Fibroblast of the aortic adventitia (primary cell): ENCODE measurements around the gene NME7. TPM values are rescaled to one million over a fixed set of nuclear protein-coding genes. Genes with fewer than 3 reads are reported as not detected.
"Not testable (repeated sequence)": the region's sequence is repeated elsewhere in the genome, so short reads cannot be mapped to it uniquely, and the experiment has no call there.

Experiments used
- DNase-seq: peaks from one replicate; pipeline ENCODE4 v3.0.0-alpha.2; 2010; ENCODE audit warnings: low read depth
- H3K4me3 ChIP-seq: 2 replicates; pipeline ENCODE4 v1.5.1; 2011; ENCODE audit warnings: low read depth, mild to moderate bottlenecking, control low read depth, low read length, moderate library complexity
- CTCF ChIP-seq: IDR thresholded peaks from 2 replicates; pipeline ENCODE4 v1.5.1; 2011; ENCODE audit warnings: mild to moderate bottlenecking, low read length, control low read depth, inconsistent platforms; ENCODE audit not compliant: insufficient read depth
- total RNA-seq: library from RNA; depleted of rRNA; stranded (reverse); fragments of >200 nt; gene quantifications from 2 replicates; pipeline ENCODE4 v1.2.3, GENCODE V29; 2012; ENCODE audit warnings: low replicate concordance

NME7 gene
- total RNA-seq = 36.0 and 61.6 TPM in 2 replicates

GRCh38 chr1:169367686-169368405, at the start of gene NME7, which contains the start of gene BLZF1:
Gene NME7, minus strand, starts transcription at chr1:169367797. Its CDS starts 87 bp downstream, at chr1:169367710.
Gene BLZF1, plus strand, starts transcription at chr1:169368195. Its CDS starts 1,328 bp downstream, at chr1:169369523.
- TF ChIP-seq CTCF = no peak
- H3K4me3 ChIP-seq = peak within 1 kb of the TSS; percentile 86

GRCh38 chr1:169414952-169415351, 47.4 kb upstream of the NME7 start:
- TF ChIP-seq CTCF = no peak
- no peak for DNase-seq
- H3K4me3 ChIP-seq = no peak overlapping the region

More at GRCh38 chr1:169367686-169368405, at the start of gene NME7, which contains the start of gene BLZF1:
- DNase-seq = peak; percentile 95

- not testable (repeated sequence) for DNase-seq, H3K4me3 ChIP-seq
Measured at GRCh38 chr1:169408340-169408739, 40.7 kb upstream of the NME7 start.

- DNase-seq, H3K4me3 ChIP-seq: not testable (repeated sequence)
Measured at GRCh38 chr1:169402578-169402977, 35.0 kb upstream of the NME7 start.

- H3K4me3 ChIP-seq = no peak overlapping the region
- DNase-seq = no peak
- TF ChIP-seq CTCF = no peak
Measured at GRCh38 chr1:169395955-169396354, 28.4 kb upstream of the NME7 start.

- DNase-seq = peak; percentile 5
- no peak overlapping the region for H3K4me3 ChIP-seq
- TF ChIP-seq CTCF = no peak
Measured at GRCh38 chr1:169392406-169392805, 24.8 kb upstream of the NME7 start.

GRCh38 chr1:169390303-169390702, 22.7 kb upstream of the NME7 start:
- TF ChIP-seq CTCF = no peak
- no peak overlapping the region for H3K4me3 ChIP-seq
- DNase-seq = no peak

- no peak for DNase-seq
- H3K4me3 ChIP-seq = no peak overlapping the region
- TF ChIP-seq CTCF = no peak
Measured at GRCh38 chr1:169387399-169387798, 19.8 kb upstream of the NME7 start.
